NCI-H1417 (cell line): ENCODE data around the gene SPAG4.

Experiments used
- DNase-seq, 3 experiments: peaks; one replicate each; lab custom pipeline; 2025; lab: John Stamatoyannopoulos, UW

The SPAG4 gene

DNA sequence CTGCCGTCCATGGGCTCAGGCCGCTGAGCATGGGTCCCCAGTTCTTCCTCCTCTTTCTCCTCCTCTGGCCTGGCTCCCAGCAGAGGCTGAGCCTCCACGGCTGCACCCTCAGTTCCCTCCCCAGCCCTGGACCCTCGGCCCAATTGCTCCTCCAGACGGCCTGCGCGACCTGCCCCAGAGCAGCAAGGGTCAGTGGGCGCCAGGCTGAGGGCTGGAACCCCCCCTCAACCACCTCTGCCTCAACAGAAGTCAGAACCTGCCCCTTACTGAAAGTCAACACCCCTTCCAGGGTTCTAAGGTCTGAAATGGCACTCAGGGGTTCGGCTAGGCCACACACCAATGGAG lies 15.9 kb upstream of the SPAG4 start:
- DNase-seq: no peak

DNA sequence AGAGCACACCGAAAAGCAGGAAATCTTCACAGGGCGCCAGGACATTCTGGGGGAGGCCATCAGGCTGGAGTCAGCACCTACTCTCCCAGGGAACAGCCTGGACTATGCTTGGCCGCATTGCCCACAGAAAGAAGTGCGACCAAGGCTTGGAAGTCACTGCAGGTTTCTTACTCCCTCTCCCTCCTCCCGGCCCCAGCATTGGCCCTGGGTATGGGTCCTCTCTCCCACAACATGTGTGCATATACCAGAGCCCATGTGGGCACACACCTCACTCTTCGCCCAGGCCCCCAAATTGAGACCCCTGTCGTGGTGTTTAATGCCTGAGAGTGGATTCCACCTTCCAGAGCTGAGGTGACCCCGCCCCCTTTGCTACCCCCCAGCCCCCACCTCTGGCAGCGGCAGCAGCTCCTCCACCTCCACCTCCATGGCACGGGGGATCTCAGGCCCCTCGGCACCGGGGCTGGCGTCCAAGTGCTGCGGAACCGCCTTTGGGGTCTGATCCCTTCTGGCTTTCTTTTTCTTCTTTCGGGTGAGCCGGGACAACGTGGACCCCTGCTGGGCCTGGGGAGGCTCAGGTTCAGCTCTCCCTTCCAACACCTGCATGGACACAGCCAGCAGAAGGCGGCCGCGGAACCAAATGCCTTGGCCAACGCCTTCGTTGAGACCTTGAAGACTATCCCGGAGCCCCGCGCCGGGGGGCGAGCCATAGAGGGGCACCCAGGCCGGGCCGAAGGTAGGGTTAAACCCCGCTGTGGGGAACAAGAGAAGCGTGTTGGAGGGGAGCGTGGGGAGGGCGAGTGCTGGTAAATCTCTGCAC lies 15.2 kb upstream of the SPAG4 start:
- DNase-seq: no peak

DNA sequence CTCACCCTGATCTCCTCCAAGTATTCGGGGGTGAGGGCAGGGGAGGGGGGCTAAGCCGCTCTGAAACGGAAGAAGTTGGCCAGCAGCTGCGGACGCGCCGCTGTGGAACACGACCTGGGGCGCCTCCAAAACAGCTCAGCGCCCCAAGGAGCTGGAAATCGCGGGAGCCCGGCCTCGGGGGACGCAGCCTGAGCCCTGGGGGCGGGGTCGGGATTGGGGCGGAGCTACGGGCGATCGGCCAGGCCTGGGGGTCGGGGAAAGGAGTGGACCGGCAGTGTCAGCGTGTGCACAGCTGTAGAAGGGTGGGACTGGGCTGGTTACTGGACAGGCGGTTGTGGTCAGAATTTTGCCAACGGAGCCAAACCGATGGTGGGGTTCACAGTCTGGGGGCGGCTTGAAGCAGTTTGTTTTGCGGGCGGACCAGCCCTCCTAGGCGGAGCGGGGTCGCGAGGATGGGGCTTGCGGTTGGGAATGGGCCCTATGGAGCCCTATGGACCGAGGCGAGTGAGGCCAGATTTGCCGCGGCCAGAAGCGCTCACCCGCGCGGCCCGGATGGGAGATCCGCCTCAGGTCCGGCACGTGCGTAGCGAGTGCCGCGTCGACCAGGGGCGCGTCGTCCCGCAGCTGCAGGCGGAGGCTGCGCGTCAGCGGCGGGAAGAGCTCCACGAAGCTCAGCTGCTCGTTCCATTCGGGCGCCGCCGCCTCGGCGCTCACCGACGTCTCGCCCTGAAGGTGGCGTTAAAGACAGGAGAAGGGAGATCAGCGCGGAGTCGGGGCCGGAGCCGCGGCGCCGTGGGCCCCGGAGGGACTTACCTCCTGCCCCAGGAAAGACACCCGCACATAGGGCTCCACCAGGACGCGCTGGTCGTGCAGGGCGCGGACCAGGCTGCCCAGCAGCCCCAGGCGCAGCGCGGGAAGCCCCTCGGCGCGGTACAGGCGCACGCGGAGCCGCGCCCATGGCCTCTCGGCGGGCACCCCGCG lies 14.3 kb upstream of the SPAG4 start:
- DNase-seq: peak; percentile 46 to 89 (median 84)

DNA sequence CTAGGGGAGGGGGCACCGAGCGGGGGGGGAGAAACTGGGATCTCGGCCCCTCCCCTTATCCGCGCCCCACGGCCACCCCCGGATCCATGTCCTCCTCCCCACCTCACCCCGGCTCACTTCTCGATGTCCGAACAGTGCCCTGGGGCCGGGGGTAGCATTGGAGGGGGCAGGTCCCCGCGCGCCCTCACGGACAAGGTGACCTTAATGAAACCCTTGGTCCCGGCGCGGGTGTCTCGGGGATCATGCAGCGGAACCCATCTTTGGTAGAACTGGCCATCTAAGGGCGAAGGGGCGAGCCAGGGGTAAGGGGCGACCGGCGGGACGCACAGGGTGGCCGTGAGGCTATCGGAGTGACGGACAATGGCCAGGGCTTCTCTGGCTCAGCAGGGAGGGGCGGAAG lies 13.6 kb upstream of the SPAG4 start:
- DNase-seq: peak in 1 of 3 experiments; percentile 57

GRCh38 chr20:35602851-35603495 lies 12.7 kb upstream of the SPAG4 start:
- DNase-seq: no peak

DNA sequence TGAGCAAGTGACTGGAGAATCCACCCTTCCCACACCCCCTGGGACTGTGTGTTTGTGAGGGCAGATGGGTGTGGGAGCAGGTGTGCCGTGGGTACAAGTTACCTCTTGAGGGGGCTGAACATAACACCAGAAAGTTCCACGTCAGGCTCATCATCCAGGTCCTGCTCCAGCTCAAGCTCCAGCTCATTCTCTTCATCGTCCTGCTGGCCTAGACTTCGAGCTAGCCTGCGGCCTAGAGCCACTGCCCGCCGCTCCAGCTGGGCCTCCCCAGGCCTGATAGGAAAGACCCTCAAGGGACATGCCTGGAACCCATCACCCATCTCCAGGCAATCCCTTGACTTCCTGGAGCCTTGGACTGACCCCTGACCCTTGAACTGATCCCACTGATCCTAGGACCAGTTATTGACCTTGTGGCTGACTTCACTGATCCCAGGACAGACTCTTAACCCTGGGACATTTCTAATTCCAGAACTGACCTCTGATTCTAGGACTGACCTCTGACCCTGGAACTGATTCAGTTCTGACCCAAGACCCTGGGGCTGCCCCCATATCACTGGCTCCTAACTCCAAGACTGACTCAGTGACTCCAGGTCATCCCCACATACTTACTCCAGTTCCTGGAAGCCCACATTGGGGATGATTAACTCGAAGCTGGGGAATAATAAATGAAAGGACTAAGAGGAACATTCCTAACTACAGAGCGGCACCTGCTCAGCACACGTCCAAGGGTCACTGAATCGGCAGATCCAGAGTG lies 11.8 kb upstream of the SPAG4 start:
- DNase-seq: no peak

- DNase-seq: no peak
Measured at GRCh38 chr20:35604449-35604747, 11.2 kb upstream of the SPAG4 start.

- no peak for DNase-seq
Measured at GRCh38 chr20:35606127-35606526, 9.5 kb upstream of the SPAG4 start.

DNA sequence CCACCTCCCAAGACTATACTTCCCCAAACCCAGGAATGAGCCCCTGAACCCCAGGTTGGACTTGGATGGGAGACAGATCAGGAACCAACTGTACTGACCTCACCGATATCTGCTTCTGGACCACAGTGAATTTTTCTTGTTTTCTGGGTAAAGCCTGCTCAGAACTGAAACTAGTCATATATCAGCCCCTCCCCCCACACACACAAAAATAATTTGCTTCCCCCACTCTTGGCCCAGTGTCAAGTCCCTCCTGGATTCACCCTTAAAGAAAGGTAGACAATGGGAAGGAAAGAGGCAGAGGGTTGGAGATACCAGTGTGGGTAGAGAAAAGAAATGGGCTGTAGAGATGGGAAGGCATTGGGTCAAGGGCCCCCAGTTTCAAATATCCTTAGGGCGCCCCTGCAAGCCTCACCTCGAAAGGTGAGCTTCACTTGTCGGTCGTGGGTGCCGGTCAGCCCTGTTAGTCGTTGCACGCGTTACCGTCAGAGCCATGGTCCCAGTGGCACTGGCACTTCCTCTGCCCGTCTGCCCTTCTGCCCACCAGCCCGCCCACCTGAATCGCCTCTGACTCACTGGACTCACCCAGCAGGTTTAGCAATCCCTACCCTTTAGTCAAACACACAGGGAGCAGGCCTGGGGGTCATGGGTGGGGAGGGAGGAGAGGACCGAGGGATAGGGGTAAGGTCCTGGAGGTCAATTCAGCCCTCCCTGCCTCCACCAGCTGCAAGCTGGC lies 8.5 kb upstream of the SPAG4 start:
- DNase-seq: no peak

- no peak for DNase-seq
Measured at GRCh38 chr20:35610833-35611427, 4.7 kb upstream of the SPAG4 start.

GRCh38 chr20:35611482-35611881 lies 4.1 kb upstream of the SPAG4 start:
- no peak for DNase-seq

DNA sequence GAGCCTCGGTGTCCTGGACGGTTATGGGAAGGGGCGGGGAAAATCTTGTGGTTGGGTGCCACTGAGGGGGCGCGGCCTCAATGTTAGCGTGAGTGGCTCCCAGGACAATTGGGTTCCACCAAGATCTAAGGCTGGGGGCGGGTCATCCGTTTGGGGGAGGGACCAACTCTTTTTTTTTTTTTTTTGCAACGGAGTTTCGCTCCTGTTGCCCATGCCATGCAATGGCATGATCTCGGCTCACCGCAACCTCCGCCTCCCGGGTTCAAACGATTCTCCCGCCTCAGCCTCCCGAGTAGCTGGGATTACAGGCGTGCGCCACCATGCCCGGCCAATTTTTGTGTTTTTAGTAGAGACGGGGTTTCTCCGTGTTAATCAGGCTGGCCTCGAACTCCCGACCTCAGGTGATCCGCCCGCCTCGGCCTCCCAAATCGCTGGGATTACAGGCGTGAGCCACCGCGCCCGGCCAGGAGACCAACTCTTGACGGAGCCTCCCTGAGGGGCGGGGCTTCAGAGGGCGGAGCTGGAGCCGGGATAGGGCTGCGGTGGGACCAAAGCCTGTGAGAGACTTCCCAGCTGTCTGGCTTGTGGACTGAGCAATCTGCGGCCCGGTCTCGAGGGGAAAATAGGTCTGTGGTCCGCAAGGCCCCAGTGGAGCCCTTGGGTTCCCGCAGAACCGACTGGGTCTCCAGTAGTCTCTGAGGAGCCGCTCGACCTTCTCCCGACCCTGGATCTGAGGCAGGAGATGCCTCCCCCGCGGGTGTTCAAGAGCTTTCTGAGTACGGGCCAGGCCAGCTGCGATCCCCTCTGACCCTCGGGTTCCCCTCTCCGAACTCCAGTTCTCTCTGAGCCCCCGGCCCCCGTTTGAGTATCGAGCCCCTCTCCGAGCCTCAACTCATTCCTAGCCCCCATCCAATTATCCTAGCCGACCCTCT lies 1.1 kb downstream of the SPAG4 start:
- peak; percentile 64 to 76 (median 74) for DNase-seq

GRCh38 chr20:35617397-35618262 lies 2.0 kb downstream of the SPAG4 start:
- DNase-seq: peak; percentile 12 to 79 (median 73)

- peak in 2 of 3 experiments; percentile 52 to 60 for DNase-seq
Measured at GRCh38 chr20:35618263-35619131, 2.9 kb downstream of the SPAG4 start.

- peak; percentile 73 to 86 (median 82) for DNase-seq
Measured at GRCh38 chr20:35619196-35620095, 3.8 kb downstream of the SPAG4 start.

GRCh38 chr20:35620818-35621559 lies 5.4 kb downstream of the SPAG4 start:
- DNase-seq: no peak
